Glutamatergic neuron (in vitro differentiated cells): ENCODE data around the gene ATP13A3. TPM values are rescaled to one million over a fixed set of nuclear protein-coding genes. Genes with fewer than 3 reads are reported as not detected.
A peak's percentile ranks its signal among the peaks of the same experiment; 100 is the strongest.
"Not testable (repeated sequence)": the region's sequence is repeated elsewhere in the genome, so short reads cannot be mapped to it uniquely, and the experiment has no call there.

Experiments used
- DNase-seq: peaks from one replicate; pipeline ENCODE4 v3.0.0; 2022
- H3K27ac Mint-ChIP-seq: one replicate; pipeline ENCODE4 v1.8.0; 2020; ENCODE audit warnings: mild to moderate bottlenecking, mixed read lengths, inconsistent platforms; ENCODE audit not compliant: unreplicated experiment
- H3K27me3 Mint-ChIP-seq: one replicate; pipeline ENCODE4 v1.8.0; 2020; ENCODE audit warnings: mild to moderate bottlenecking, moderate library complexity, mixed read lengths, inconsistent platforms; ENCODE audit not compliant: unreplicated experiment
- H3K36me3 Mint-ChIP-seq: one replicate; pipeline ENCODE4 v1.8.0; 2020; ENCODE audit warnings: mild to moderate bottlenecking, mixed read lengths, inconsistent platforms; ENCODE audit not compliant: unreplicated experiment
- H3K4me1 Mint-ChIP-seq: one replicate; pipeline ENCODE4 v1.8.0; 2020; ENCODE audit warnings: mild to moderate bottlenecking, low read depth, mixed read lengths, inconsistent platforms; ENCODE audit not compliant: unreplicated experiment
- H3K4me3 Mint-ChIP-seq: one replicate; pipeline ENCODE4 v1.8.0; 2020; ENCODE audit warnings: mild to moderate bottlenecking, mixed read lengths, inconsistent platforms; ENCODE audit not compliant: unreplicated experiment
- H3K9me3 Mint-ChIP-seq: one replicate; pipeline ENCODE4 v1.8.0; 2020; ENCODE audit warnings: mild to moderate bottlenecking, moderate library complexity, mixed read lengths, inconsistent platforms; ENCODE audit not compliant: unreplicated experiment
- total RNA-seq: library from RNA; stranded (reverse); fragmentation: NEBNext Ultra II Directional; extraction: Animal tissue kit (Norgen Biotek cat#: 25700); gene quantifications from one replicate; pipeline ENCODE4 v1.2.1, GENCODE V29; 2021; ENCODE audit not compliant: unreplicated experiment
- TF ChIP-seq, protein P1 (sequence below): fragments of 200-600 bp; sonication (generic); IDR thresholded peaks from one replicate; pipeline ENCODE4 v1.5.0; 2021; ENCODE audit not compliant: partially characterized antibody, unreplicated experiment

Gene ATP13A3
- total RNA-seq, 1 donor from 2014 or later: 41.6 TPM

DNA sequence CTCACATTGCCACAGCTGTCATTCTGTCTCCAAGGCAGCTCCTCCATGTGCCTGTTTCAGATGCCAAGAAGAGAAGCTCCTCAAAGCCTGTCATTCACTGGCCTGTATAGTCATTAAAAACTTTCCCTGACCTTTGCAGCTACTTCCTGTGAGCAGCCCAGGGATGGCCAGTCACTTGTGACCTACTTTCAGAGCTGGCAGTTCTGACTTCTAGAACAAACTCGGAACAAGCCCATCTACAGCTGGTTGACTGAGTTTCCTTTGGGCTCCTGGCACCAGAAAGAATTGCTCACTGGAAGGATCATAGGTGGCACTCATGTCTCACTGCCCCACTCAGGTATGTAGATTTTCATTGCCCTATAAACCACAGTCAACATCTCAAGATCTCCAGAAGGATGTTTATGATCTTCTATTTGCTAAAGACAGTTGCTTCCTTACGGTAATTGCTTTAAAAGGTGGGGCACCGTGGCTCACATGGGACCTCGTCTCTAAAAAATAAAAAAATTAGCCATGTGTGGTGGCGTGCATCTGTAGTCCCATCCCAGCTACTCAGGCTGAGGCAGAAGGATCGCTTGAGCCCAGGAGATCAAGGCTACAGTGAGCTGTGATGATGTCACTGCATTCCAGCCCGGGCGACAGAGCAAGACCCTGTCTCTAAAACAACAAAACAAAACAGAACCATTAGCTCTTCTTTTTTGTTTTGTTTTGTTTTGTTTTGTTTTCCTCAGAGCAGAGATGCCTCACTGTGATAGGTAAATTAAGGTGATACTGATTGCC is 11.2 kb upstream of the ATP13A3 start:
- H3K4me3 Mint-ChIP-seq: no peak overlapping the region
- H3K27me3 Mint-ChIP-seq: no peaks in the 10 kb centered on the region
- H3K4me1 Mint-ChIP-seq: no peaks in the 10 kb centered on the region
- no peaks in the 10 kb centered on the region for H3K36me3 Mint-ChIP-seq
- H3K9me3 Mint-ChIP-seq: no peaks in the 10 kb centered on the region
- DNase-seq: no peak
- TF ChIP-seq, protein P1, sequence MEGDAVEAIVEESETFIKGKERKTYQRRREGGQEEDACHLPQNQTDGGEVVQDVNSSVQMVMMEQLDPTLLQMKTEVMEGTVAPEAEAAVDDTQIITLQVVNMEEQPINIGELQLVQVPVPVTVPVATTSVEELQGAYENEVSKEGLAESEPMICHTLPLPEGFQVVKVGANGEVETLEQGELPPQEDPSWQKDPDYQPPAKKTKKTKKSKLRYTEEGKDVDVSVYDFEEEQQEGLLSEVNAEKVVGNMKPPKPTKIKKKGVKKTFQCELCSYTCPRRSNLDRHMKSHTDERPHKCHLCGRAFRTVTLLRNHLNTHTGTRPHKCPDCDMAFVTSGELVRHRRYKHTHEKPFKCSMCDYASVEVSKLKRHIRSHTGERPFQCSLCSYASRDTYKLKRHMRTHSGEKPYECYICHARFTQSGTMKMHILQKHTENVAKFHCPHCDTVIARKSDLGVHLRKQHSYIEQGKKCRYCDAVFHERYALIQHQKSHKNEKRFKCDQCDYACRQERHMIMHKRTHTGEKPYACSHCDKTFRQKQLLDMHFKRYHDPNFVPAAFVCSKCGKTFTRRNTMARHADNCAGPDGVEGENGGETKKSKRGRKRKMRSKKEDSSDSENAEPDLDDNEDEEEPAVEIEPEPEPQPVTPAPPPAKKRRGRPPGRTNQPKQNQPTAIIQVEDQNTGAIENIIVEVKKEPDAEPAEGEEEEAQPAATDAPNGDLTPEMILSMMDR: no peak
- no peak overlapping the region for H3K27ac Mint-ChIP-seq

DNA sequence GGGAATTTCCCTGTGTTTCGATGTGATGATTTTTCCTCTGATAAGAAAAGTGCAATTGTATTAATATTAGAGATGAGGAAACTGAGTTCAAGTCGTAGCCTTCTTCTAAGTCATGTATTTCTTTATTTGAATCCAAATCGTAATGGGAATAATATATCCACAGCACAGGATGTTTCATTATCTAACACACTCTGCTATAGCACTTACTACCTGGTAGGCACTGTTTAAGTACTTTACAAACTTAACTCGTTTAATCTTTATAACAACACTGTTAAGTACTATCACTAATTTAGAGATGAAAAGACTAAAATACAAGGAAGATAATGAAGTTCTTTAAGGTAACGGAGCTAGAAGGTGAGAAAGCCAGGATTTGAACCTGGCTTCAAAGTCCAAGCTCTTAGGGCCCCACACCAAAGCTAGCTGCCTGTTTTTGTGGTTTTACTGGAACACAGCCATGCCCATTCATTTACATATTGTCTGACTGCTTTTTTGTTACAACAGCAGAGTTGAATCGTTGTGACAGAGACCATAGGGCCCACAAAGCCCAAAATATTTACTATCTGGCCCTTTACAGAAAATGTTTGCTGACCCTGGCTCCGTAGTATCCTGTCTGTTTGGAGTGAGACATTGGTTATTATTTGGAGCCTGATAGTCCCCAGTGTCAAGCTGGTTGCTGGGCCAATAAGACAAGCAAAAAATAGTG is 9.6 kb upstream of the ATP13A3 start:
- Mint-ChIP-seq H3K9me3 (no peaks in the 10 kb centered on the region), H3K27ac (no peak overlapping the region), H3K36me3 (no peaks in the 10 kb centered on the region), H3K27me3 (peaks cover 5% of the 10 kb centered on the region), H3K4me3 (no peak overlapping the region), H3K4me1 (no peaks in the 10 kb centered on the region)
- TF ChIP-seq, protein P1: no peak
- no peak for DNase-seq

DNA sequence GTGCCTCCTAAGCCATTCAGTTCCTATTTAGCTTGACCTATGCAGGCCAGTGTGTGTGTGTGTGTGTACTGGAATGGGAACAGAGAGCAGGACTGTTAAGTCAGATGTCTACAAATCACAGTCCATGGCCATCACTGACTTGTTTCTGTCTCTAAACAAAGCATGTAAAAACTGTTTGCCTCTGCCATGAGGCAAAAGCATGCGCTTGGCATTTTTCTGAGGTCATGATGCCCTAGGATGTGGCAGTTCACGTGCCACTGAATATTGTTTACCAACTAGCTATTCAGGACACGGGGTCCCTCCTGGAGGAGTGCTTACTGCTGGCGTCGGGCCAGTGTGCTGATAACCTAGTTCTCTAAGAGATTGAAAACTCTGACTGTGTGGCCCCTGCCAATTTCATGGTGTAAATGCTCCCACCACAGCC is 8.2 kb upstream of the ATP13A3 start:
- TF ChIP-seq, protein P1: no peak
- Mint-ChIP-seq H3K4me1 (no peaks in the 10 kb centered on the region), H3K4me3 (no peak overlapping the region), H3K27me3 (peaks cover 5% of the 10 kb centered on the region), H3K27ac (no peak overlapping the region), H3K9me3 (no peaks in the 10 kb centered on the region), H3K36me3 (no peaks in the 10 kb centered on the region)
- no peak for DNase-seq

DNA sequence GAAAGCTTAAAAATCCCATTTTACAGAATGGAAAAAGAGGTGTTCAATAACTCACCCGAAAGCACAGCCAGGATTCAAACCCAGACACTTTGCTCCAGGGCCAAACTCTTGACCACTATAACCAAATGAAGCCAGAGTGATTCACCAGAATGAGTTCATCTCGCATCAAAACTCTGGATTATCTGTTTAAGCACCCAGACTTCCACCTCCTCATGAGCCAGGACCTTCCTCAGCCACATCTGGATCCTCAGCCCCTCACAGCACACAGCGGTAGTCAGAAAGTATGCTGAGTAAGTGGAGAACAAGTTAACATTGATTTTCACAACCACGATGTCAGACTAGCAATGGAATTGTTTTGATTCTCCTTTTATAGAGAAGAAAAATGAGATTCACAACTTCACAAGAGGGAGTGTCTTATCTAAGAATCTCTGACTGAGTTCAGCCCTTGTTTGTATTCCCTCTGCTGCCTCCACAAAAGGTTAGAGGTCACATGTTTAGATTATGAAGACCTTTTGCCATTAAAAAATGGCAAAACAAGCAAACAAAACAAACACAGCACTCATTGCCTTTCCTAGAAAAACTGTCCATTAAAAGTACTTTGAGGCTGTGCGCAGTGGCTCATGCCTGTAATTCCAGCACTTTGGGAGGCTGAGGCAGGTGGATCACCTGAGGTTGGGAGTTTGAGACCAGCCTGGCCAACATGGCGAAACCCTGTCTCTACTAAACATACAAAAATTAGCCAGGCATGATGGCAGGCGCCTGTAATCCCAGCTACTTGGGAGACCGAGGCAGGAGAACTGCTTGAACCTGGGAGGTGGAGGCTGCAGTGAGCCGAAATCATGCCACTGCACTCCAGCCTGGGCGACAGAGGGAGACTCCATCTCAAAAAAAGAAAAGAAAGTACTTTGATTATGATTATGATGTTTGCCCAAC is 7.5 kb upstream of the ATP13A3 start:
- H3K4me3 Mint-ChIP-seq, DNase-seq, H3K4me1 Mint-ChIP-seq, H3K27me3 Mint-ChIP-seq, H3K27ac Mint-ChIP-seq, H3K36me3 Mint-ChIP-seq, H3K9me3 Mint-ChIP-seq: not testable (repeated sequence)

DNA sequence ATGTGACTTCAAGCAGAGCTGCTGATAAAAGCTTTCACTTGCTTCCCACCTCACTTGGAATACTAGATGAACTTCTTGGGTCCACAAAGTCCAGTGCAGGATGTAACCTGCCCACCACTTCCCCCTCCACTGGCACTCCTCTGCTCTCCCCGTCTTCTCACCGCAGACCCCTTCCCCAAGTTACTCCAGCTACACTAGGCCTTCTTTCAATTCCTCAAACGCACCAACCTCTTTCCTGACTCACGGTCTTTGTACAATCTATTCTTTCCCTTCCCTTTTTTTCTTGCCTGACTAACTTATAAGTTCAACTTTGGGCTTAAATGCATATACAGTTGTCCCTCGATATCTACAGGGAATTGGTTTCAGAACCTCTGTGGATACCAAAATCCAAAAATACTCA is 5.2 kb upstream of the ATP13A3 start:
- H3K27ac Mint-ChIP-seq: peak overlapping the region; percentile 3

More for the DNA sequence above, 5.2 kb upstream of the ATP13A3 start:
- Mint-ChIP-seq H3K4me1 (no peaks in the 10 kb centered on the region), H3K36me3 (peaks cover 8% of the 10 kb centered on the region), H3K4me3 (no peak overlapping the region), H3K9me3 (peaks cover 4% of the 10 kb centered on the region), H3K27me3 (peaks cover 12% of the 10 kb centered on the region)
- no peak for DNase-seq
- TF ChIP-seq, protein P1: no peak
